BE2C (cell line): ENCODE results near the gene TXN.

Source experiments
- DNase-seq: peaks from one replicate; pipeline ENCODE4 v3.0.0-alpha.2; 2020
- H3K27me3 ChIP-seq: fragments of 250-450 bp; sonication (Bioruptor Pico); 2 replicates; pipeline ENCODE4 v1.5.1; 2020; ENCODE audit warnings: mild to moderate bottlenecking
- H3K36me3 ChIP-seq: fragments of 250-450 bp; sonication (Bioruptor Pico); 2 replicates; pipeline ENCODE4 v1.5.1; 2020; ENCODE audit warnings: mild to moderate bottlenecking
- H3K4me1 ChIP-seq: fragments of 250-450 bp; sonication (Bioruptor Pico); 2 replicates; pipeline ENCODE4 v1.5.1; 2020
- H3K4me3 ChIP-seq: 2 replicates; pipeline ENCODE4 v1.5.1; 2011; ENCODE audit warnings: low read depth, low read length
- H3K9me3 ChIP-seq: fragments of 250-450 bp; sonication (Bioruptor Pico); 2 replicates; pipeline ENCODE4 v1.5.1; 2020
- TF ChIP-seq, protein P1 (sequence below): IDR thresholded peaks from 2 replicates; pipeline ENCODE4 v1.5.1; 2012; ENCODE audit warnings: mild to moderate bottlenecking, low read depth, low read length

The TXN gene

DNA sequence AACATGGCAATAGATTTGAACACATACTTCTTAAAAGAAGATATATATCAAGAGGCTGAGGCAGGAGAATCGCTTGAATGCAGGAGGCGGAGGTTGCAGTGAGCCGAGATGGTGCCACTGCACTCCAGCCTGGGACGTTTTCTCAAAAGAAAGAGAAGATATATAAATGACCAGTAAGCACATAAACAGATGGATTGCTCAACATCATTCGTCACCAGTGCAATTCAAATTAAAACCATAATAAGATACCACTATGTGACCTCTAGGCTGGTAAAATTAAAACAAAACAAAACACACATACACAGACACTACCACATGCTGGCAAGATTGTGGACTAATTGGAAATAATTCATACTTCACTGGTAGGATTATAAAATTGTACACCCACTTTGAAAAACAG, 5.3 kb upstream of the TXN start:
- Histone ChIP-seq H3K4me3 (no peak overlapping the region), H3K4me1 (no peaks in the 10 kb centered on the region), H3K27me3 (no peaks in the 10 kb centered on the region), H3K36me3 (no peaks in the 10 kb centered on the region), H3K9me3 (no peaks in the 10 kb centered on the region)
- TF ChIP-seq, protein P1, sequence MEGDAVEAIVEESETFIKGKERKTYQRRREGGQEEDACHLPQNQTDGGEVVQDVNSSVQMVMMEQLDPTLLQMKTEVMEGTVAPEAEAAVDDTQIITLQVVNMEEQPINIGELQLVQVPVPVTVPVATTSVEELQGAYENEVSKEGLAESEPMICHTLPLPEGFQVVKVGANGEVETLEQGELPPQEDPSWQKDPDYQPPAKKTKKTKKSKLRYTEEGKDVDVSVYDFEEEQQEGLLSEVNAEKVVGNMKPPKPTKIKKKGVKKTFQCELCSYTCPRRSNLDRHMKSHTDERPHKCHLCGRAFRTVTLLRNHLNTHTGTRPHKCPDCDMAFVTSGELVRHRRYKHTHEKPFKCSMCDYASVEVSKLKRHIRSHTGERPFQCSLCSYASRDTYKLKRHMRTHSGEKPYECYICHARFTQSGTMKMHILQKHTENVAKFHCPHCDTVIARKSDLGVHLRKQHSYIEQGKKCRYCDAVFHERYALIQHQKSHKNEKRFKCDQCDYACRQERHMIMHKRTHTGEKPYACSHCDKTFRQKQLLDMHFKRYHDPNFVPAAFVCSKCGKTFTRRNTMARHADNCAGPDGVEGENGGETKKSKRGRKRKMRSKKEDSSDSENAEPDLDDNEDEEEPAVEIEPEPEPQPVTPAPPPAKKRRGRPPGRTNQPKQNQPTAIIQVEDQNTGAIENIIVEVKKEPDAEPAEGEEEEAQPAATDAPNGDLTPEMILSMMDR, result no peak
- DNase-seq, result no peak

GRCh38 chr9:110260911-110261310, 4.6 kb upstream of the TXN start:
- Histone ChIP-seq H3K36me3 (no peaks in the 10 kb centered on the region), H3K4me3 (no peak overlapping the region), H3K27me3 (no peaks in the 10 kb centered on the region), H3K9me3 (no peaks in the 10 kb centered on the region), H3K4me1 (no peaks in the 10 kb centered on the region)
- TF ChIP-seq, protein P1, result no peak
- no peak for DNase-seq

DNA sequence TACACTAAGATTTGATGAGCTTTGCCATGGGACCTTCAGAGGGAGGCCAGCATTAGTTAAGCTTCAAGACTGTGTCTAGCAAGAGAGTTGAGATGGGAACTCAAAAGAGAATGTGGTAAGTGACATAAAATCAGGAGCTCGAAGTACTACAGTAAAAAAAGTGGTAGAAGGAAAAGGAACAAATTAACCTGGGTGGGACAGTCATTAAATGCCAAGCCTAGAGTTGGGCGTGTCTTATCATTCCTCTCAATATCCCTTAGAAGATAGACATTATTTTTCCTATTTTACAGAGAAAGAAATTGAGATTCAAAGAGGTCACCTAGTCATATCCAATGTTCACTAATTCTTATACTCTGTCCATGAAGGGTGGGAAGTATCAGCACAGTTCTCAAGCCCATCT, 3.3 kb upstream of the TXN start:
- TF ChIP-seq, protein P1, result no peak
- H3K27me3 ChIP-seq, result no peaks in the 10 kb centered on the region
- no peak for DNase-seq
- no peak overlapping the region for H3K4me3 ChIP-seq
- no peaks in the 10 kb centered on the region for H3K9me3 ChIP-seq
- no peaks in the 10 kb centered on the region for H3K4me1 ChIP-seq
- H3K36me3 ChIP-seq, result no peaks in the 10 kb centered on the region

- no peaks in the 10 kb centered on the region; the same call in 1 of the 2 replicates for H3K36me3 ChIP-seq
- TF ChIP-seq, protein P1, result no peak
- DNase-seq, result no peak
- no peaks in the 10 kb centered on the region for H3K9me3 ChIP-seq
- no peaks in the 10 kb centered on the region for H3K27me3 ChIP-seq
- H3K4me3 ChIP-seq, result no peak overlapping the region
- H3K4me1 ChIP-seq, result no peaks in the 10 kb centered on the region
These were observed 2.4 kb upstream of the TXN start for GRCh38 chr9:110258690-110259091.

DNA sequence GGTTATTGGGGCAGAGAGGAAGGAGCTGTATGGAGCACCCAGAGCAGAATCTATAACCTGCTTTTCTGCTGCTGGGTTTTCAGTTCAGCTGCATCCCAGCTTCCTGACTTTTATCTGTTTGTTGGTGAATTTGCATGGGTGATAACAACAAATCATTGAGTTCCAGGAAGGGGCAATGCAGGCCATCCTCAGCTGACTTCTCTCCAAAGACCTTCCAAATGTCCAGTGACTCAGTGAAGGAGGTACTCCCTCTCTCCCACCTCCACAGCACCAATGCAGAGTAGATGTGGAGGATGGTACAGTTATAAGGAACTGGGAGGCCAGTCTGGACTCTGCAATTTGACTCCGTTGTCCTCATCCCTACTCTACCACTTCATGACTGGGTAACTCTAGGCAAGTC, 1.6 kb upstream of the TXN start:
- Histone ChIP-seq H3K4me1 (no peaks in the 10 kb centered on the region), H3K4me3 (no peak overlapping the region), H3K9me3 (no peaks in the 10 kb centered on the region), H3K27me3 (no peaks in the 10 kb centered on the region), H3K36me3 (peaks cover 2% of the 10 kb centered on the region; the same call in 1 of the 2 replicates)
- TF ChIP-seq, protein P1, result no peak
- no peak for DNase-seq

GRCh38 chr9:110257097-110257841, 962 bp upstream of the TXN start:
- Histone ChIP-seq H3K36me3 (peaks cover 2% of the 10 kb centered on the region), H3K27me3 (no peaks in the 10 kb centered on the region), H3K9me3 (no peaks in the 10 kb centered on the region), H3K4me1 (no peaks in the 10 kb centered on the region), H3K4me3 (peak overlapping the region; percentile 64)
- DNase-seq, result no peak
- TF ChIP-seq, protein P1, result no peak
